Retinal pigment epithelial cell (primary cell): Measurements from ENCODE around the gene MAMDC2.
"Not testable (repeated sequence)": the region's sequence is repeated elsewhere in the genome, so short reads cannot be mapped to it uniquely, and the experiment has no call there.

Experiments used
- DNase-seq: peaks from one replicate; pipeline ENCODE4 v3.0.0-alpha.2; 2010; ENCODE audit warnings: low read depth
- H3K4me3 ChIP-seq: 2 replicates; pipeline ENCODE4 v1.5.1; 2011; ENCODE audit warnings: mild to moderate bottlenecking, low read length, control low read depth, moderate library complexity
- CTCF ChIP-seq: conservative IDR thresholded peaks from 2 replicates; pipeline ENCODE4 v1.5.1; 2011; ENCODE audit warnings: low read depth, low read length, control low read depth, inconsistent platforms

Gene MAMDC2

GRCh38 chr9:70035691-70036090 is 8.0 kb upstream of the MAMDC2 start:
- TF ChIP-seq CTCF: no peak
- DNase-seq: no peak
- H3K4me3 ChIP-seq: no peak overlapping the region

- no peak for DNase-seq
- no peak for TF ChIP-seq CTCF
- H3K4me3 ChIP-seq: no peak overlapping the region
Observed at GRCh38 chr9:70036641-70037040, 7.0 kb upstream of the MAMDC2 start.

- H3K4me3 ChIP-seq, DNase-seq: not testable (repeated sequence)
Observed at GRCh38 chr9:70038171-70038621, 5.5 kb upstream of the MAMDC2 start.

GRCh38 chr9:70040376-70040903 is 3.2 kb upstream of the MAMDC2 start:
- no peak for TF ChIP-seq CTCF
- DNase-seq: no peak
- no peak overlapping the region for H3K4me3 ChIP-seq

- H3K4me3 ChIP-seq: peak overlapping the region; percentile 52
- no peak for TF ChIP-seq CTCF
- no peak for DNase-seq
Observed at GRCh38 chr9:70042461-70043215, 1.0 kb upstream of the MAMDC2 start.

- peak overlapping the region; percentile 52 for H3K4me3 ChIP-seq
- DNase-seq: no peak
- no peak for TF ChIP-seq CTCF
Observed at GRCh38 chr9:70043285-70043684, 363 bp upstream of the MAMDC2 start.

- no peak for TF ChIP-seq CTCF
- DNase-seq: no peak
- H3K4me3 ChIP-seq: peak overlapping the region; percentile 52
Observed at GRCh38 chr9:70044490-70045307, 1.1 kb downstream of the MAMDC2 start.
